ENCODE measurements around the gene SLC5A3.

Gene SLC5A3

DNA sequence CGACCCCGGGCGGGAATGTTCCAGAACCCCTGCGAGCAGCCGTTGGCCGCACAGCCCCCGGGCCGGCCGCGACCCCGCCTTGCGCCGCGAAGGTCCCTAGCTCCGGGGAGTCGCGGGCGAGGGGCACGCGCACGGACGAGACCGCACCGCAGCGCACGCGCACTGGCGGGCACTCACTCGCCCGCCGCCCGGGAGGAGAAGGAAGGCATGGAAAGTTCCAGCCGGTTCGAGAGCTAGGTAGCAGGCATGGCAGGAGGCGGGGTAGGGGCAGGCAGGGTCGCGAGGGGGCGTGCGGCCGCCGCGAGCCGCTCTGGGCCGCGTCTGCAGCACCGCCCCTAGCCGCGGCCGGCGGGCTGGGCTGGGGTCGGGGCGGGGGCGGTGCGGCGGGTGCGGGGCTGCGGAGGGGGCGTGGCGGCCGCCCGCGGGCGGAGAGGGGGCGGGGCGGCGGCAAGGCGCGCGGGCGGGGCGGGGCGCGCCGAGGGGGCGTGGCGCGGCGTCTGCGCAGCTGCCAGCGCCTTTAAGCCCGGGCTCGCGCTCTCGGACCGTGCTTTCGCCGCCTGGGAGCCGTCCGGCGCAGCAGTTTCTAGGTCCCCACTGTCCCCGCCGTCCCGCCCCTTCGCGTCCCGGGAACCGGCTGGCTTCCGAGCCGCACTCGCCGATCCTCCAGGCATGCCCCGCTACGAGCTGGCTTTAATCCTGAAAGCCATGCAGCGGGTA, at the start of gene SLC5A3, which contains the start of gene MRPS6:
TSS of gene SLC5A3 (plus strand) at position 547 of the 717 bp plus-strand sequence. CDS start 21,621 bp downstream, outside the sequence.
TSS of gene MRPS6 (plus strand) at position 547 of the 717 bp plus-strand sequence. CDS start at position 670, 123 bp downstream.
- Histone ChIP-seq H2AFZ (ENCODE audit: low read depth, low read length) (no peak within 1 kb of the TSS), H3K27me3 (ENCODE audit: insufficient read depth, low read length) (no peaks in the 10 kb centered on the region), H3K4me1 (ENCODE audit: insufficient read depth, low read length) (peaks cover 16% of the 10 kb centered on the region), H3K4me3 (ENCODE audit: low read length) (peak within 1 kb of the TSS; percentile 64), H3K36me3 (ENCODE audit: insufficient read depth, low read length) (no peaks in the 10 kb centered on the region), H3K9me3 (ENCODE audit: low read length) (no peaks in the 10 kb centered on the region)

DNA sequence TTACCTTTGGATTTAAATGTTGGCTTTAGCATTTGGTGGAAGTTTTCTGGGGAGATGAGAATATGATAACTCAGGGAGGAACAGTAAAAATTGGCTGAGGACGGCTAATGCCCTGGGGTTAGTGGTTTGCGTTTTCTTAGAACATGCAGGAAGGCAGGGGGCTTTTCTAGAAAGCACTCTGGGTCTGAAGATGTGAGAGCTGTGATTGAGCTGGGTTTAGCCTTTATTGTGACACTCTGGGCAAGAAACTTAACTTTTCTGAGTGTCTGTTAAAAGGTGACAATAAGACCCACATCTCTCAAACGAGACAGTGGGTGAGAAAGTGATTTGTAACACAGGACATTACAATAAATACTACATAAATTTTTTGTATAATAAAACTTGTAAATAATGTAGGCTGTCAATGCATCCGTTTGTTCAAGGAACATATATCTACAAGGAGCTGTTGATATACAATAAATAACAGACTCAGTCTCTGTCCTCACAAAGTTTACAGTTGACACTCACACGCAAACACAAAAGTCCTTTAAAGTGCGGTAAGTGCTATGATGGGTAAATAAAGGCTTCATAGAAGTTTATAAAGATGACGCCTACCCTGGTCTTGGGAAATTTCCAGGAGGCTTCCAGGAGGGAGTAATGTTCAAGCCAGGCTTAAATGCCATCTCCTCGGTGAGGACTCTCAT, 49.5 kb upstream of the SLC5A3 start:
- Histone ChIP-seq H3K9me3 (ENCODE audit: low read length) (peaks cover 1% of the 10 kb centered on the region), H3K4me3 (ENCODE audit: low read length) (no peak overlapping the region), H3K27me3 (ENCODE audit: insufficient read depth, low read length) (no peaks in the 10 kb centered on the region), H2AFZ (ENCODE audit: low read depth, low read length) (no peak overlapping the region), H3K36me3 (ENCODE audit: insufficient read depth, low read length) (no peaks in the 10 kb centered on the region), H3K4me1 (ENCODE audit: insufficient read depth, low read length) (peaks cover 13% of the 10 kb centered on the region)

DNA sequence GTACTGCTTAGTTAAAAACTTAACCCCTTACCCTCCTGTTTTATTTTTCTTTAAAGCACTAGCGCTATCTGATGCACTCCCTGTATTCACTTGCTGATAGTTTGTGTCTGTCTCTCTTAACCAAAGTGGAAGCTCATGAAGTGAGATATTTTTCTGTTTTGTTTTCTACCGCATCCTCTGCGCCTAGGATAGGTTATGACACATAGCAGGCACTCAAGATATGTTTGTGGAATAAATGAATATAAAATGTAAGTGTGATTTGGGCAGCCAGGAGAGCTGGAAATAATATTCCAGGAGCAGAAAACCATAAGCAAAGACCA, 49.0 kb upstream of the SLC5A3 start:
- no peaks in the 10 kb centered on the region for H3K36me3 ChIP-seq (ENCODE audit: insufficient read depth, low read length)
- H3K4me3 ChIP-seq (ENCODE audit: low read length) = no peak overlapping the region
- no peaks in the 10 kb centered on the region for H3K27me3 ChIP-seq (ENCODE audit: insufficient read depth, low read length)
- peaks cover 1% of the 10 kb centered on the region for H3K9me3 ChIP-seq (ENCODE audit: low read length)
- no peak overlapping the region for H2AFZ ChIP-seq (ENCODE audit: low read depth, low read length)
- H3K4me1 ChIP-seq (ENCODE audit: insufficient read depth, low read length) = peaks cover 13% of the 10 kb centered on the region

DNA sequence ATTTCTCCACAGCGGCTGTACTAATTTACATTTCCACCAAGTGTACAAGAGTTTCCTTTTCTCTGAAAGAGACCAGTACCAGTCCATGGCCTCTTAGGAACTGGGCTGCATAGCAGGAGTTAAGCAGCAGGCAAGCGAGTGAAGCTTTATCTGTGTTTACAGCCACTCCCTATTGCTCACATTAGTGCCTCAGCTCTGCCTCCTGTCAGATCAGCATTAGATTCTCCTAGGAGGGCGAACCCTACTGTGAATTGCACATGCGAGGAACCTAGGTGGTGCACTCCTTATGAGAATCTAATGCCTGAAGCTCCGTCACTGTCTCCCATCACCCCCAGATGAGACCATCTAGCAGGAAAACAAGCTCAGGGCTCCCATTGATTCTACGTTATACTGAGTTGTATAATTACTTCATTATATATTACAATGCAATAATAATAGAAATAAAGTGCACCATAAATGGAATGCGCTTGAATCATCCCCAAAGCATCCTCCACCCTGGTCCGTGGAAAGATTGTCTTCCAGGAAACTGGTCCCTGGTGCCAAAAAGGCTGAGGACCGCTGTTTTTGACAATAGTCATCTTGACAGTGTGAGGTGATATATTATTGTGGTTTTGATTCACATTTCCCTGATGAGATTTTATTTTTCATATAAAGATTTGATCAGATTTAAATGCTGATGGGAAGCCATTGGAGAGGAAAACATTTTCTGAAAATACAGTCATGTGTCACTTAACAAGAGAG, 45.5 kb upstream of the SLC5A3 start:
- no peak overlapping the region for H3K4me3 ChIP-seq (ENCODE audit: low read length)
- H3K27me3 ChIP-seq (ENCODE audit: insufficient read depth, low read length) = no peaks in the 10 kb centered on the region
- H3K9me3 ChIP-seq (ENCODE audit: low read length) = no peaks in the 10 kb centered on the region
- peaks cover 6% of the 10 kb centered on the region for H3K4me1 ChIP-seq (ENCODE audit: insufficient read depth, low read length)
- H2AFZ ChIP-seq (ENCODE audit: low read depth, low read length) = no peak overlapping the region
- H3K36me3 ChIP-seq (ENCODE audit: insufficient read depth, low read length) = no peaks in the 10 kb centered on the region

DNA sequence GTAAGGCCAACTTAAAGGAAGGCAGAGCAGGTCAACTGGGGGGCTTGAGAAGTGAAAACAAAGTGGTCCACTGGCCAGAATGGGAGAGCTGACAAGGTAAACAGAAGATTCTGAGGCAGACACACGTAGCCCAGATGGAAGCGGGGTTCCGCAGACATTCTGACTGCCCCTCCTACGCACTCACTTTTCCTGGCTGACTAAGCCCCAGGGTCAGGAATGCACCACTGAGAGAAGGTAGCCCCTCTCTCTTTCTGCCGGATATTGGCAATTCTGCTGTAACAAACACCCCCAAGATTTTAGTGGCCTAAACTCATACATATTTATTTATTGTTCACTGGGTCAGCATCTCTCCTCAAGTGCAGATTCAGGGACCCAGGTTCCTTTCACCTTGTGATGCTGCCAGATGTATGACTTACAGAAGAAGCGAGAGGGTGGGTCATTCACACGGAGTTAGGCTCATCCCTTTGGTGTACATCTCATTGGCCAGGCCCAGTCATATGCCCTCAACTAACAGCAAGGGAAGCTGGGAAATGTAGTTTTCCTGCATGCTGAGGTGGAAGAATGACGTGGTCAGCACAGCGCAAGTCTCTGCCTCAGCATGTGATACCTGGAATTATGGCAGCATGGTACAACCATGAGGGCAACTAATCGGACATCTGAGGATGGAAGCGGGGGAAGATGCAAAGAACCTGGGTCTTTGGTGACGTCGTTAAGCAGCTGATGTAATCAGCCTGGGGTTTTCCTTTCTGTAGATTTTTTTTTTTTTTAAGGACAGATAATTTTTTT, 43.4 kb upstream of the SLC5A3 start:
- no peak overlapping the region for H2AFZ ChIP-seq (ENCODE audit: low read depth, low read length)
- no peaks in the 10 kb centered on the region for H3K36me3 ChIP-seq (ENCODE audit: insufficient read depth, low read length)
- H3K9me3 ChIP-seq (ENCODE audit: low read length) = no peaks in the 10 kb centered on the region
- no peaks in the 10 kb centered on the region for H3K27me3 ChIP-seq (ENCODE audit: insufficient read depth, low read length)
- H3K4me1 ChIP-seq (ENCODE audit: insufficient read depth, low read length) = no peaks in the 10 kb centered on the region
- no peak overlapping the region for H3K4me3 ChIP-seq (ENCODE audit: low read length)

DNA sequence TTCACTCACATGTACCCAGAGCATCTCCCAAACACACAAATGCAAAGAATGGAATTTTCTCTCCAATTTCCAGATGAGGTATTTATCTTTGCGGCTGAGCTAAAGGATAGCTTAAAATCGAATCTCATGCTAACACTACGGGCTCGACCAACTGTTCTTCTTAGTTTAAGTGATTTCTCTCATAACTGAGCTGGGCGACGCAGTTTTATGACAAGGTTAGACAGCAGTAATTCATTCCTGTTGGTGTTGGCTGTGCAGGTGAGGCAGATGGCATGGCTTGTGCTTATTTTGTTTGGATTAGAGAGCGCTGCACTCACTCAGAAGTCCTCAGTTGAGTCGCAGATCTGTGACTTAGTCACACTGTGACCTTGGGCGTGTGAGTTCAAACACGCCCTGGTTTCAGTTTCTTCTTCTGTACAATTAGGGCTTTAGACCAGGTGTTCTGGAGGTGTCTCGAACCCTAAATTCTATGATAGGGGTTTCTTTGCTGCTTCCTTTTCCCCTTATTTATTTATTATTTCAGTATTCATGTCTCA, 41.5 kb upstream of the SLC5A3 start:
- H3K9me3 ChIP-seq (ENCODE audit: low read length) = no peaks in the 10 kb centered on the region
- H3K27me3 ChIP-seq (ENCODE audit: insufficient read depth, low read length) = no peaks in the 10 kb centered on the region
- no peak overlapping the region for H2AFZ ChIP-seq (ENCODE audit: low read depth, low read length)
- H3K36me3 ChIP-seq (ENCODE audit: insufficient read depth, low read length) = no peaks in the 10 kb centered on the region
- H3K4me3 ChIP-seq (ENCODE audit: low read length) = no peak overlapping the region
- no peaks in the 10 kb centered on the region for H3K4me1 ChIP-seq (ENCODE audit: insufficient read depth, low read length)

DNA sequence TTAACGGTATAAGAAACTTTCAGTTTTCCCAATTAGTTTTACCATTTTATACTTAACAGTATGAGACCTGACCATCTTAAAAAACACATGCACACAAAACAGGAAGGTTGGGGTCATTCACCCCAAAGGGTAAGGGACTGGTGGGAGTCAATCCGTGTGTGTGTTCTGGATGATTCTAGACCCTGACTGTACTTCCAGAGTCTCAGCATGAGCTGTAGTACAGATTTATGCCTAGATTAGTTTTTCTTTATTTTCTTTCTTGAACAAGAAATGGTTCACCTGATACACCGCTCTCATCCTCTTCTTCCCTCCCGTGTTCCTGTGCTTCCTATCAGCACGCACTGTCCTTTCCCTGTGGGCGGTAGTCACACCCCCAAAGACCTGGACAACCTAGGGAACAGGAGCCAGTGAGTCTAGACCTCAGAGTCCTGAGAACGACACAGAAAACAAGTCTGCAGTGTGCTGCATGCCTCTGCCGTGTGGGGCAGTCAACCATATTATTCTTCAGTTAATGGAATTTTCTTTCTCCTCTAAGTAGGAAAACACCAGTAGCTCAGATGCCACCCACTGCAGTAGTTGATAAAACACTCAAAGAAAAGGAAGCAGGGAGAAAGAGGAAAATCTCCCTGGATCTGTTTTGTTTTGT, 38.9 kb upstream of the SLC5A3 start:
- Histone ChIP-seq H3K27me3 (ENCODE audit: insufficient read depth, low read length) (no peaks in the 10 kb centered on the region), H3K4me1 (ENCODE audit: insufficient read depth, low read length) (no peaks in the 10 kb centered on the region), H3K9me3 (ENCODE audit: low read length) (no peaks in the 10 kb centered on the region), H3K4me3 (ENCODE audit: low read length) (no peak overlapping the region), H3K36me3 (ENCODE audit: insufficient read depth, low read length) (no peaks in the 10 kb centered on the region), H2AFZ (ENCODE audit: low read depth, low read length) (no peak overlapping the region)

DNA sequence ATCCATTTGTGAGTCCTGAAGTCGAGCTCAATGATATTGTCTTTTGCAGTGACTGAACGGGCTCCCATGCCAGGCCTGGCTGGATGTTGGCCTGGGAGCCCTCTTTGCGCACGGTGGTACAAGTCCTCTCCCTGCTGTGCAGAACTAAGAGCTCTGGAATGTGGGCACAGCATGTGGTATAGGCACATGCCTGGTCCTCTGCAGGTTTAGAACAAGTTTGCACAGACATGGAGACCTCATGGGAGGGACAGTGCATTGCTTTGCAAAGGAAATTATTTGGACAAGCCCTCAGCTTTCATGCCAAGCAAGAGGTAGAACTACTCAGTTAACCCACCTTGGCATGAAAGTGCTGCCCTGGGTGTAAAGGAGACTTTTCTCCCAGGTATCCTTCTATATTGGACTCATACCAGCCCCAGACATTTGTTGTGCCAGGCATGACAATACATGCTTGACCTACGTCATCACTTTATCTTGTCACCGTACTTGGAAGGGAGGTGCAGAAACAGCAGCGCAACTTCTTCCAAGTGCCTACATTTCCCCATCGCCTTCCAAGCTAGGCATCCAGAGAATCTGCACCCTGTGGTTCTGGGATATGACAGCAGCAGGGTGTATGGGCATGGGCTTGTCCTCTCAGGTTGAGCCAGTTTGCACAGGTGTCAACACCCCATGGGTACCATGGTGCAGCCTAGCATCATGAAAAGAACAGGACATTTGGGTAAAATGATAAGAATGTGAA, 37.6 kb upstream of the SLC5A3 start:
- no peaks in the 10 kb centered on the region for H3K9me3 ChIP-seq (ENCODE audit: low read length)
- H3K4me1 ChIP-seq (ENCODE audit: insufficient read depth, low read length) = no peaks in the 10 kb centered on the region
- H3K27me3 ChIP-seq (ENCODE audit: insufficient read depth, low read length) = no peaks in the 10 kb centered on the region
- no peak overlapping the region for H2AFZ ChIP-seq (ENCODE audit: low read depth, low read length)
- H3K36me3 ChIP-seq (ENCODE audit: insufficient read depth, low read length) = no peaks in the 10 kb centered on the region
- no peak overlapping the region for H3K4me3 ChIP-seq (ENCODE audit: low read length)

DNA sequence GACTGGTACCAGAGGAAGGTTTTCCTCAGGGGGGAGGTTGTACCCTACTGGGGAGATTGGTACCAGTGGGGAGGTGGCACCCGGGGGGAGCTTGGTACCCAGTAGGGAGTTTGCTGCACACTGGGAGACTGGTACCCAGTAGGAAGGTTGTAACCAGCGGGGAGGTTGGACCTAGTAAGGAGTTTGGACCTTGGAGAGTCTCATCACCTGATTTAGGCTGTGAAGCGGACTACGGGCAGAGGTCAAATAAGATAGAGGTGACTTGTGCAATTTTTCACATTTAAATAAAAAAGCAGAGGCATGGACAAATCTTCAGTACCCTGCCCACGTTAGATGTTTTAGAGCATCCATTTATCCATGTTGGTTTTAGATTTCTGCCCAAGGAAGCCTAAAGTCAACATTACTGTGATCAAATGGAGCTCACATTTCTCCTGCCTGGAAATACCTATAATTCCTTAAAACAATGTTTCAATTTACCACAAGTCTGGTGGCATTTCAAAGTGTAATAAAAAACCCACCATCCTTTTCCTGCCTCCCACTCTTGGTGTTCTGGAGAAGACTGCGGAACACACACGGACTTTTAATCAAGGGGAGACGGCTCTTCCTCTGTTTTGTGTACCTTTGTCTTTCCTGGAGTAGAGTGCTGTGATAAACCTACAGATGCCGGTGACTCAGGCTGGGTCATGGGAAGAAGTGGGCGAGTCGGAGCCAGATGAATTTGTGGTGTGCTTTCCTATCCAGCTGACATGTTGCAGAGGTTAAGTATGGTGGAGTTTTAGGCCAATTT, 36.2 kb upstream of the SLC5A3 start:
- Histone ChIP-seq H2AFZ (ENCODE audit: low read depth, low read length) (no peak overlapping the region), H3K27me3 (ENCODE audit: insufficient read depth, low read length) (no peaks in the 10 kb centered on the region), H3K4me1 (ENCODE audit: insufficient read depth, low read length) (no peaks in the 10 kb centered on the region), H3K36me3 (ENCODE audit: insufficient read depth, low read length) (no peaks in the 10 kb centered on the region), H3K4me3 (ENCODE audit: low read length) (no peak overlapping the region), H3K9me3 (ENCODE audit: low read length) (no peaks in the 10 kb centered on the region)

DNA sequence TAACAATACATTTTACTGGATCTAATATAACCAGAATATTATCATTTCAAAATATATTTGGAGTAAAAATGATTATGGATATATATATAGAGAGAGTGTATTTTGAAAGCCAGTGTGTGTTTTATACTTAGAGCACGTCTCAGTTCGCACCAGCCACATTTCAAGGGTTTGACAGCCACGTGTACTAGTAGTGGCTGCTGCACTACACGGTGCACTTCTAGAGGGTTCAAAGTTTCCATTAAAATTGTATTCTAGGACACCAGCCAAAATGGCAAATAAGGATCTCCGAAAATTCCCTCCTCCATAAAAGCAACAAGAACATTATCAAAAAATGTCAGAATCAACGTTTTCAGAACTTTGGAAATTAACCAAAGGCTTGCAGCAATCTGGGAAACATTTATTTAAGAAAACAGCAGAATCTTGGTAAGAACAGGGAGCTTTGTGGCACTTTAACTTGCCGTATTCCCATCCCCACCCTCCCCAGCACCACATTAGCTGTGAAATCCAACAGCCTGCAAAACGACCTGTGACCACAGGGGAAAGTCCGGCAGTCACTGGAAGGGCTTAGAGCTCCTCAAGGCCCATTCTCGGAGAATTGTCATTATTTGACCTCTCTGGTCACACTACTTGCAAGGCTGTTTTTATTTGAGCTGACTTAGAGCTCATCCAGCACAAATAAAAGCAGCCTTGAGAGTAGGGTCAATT, 33.5 kb upstream of the SLC5A3 start:
- Histone ChIP-seq H3K36me3 (ENCODE audit: insufficient read depth, low read length) (no peaks in the 10 kb centered on the region), H3K4me1 (ENCODE audit: insufficient read depth, low read length) (no peaks in the 10 kb centered on the region), H3K4me3 (ENCODE audit: low read length) (no peak overlapping the region), H3K9me3 (ENCODE audit: low read length) (no peaks in the 10 kb centered on the region), H3K27me3 (ENCODE audit: insufficient read depth, low read length) (no peaks in the 10 kb centered on the region), H2AFZ (ENCODE audit: low read depth, low read length) (no peak overlapping the region)

DNA sequence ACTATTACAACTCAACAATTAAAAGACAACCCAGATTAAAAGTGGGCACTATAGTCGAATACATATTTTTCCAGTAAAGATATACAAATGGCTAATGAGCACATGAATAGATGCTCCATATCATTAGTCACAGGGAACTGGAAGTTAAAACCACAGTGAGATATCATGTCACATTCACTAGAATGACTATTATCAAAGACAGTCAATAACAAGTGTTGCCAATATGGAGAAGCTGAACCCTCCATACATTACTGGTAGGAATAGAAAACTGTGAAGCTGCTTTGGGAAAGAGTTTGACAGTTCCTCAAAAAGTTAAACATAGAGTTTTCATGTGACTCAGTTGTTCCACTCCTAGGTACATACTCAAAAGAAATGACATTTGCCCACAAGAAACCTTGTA, 30.6 kb upstream of the SLC5A3 start:
- H3K9me3 ChIP-seq (ENCODE audit: low read length) = no peaks in the 10 kb centered on the region
- no peak overlapping the region for H3K4me3 ChIP-seq (ENCODE audit: low read length)
- no peaks in the 10 kb centered on the region for H3K27me3 ChIP-seq (ENCODE audit: insufficient read depth, low read length)
- H2AFZ ChIP-seq (ENCODE audit: low read depth, low read length) = no peak overlapping the region
- no peaks in the 10 kb centered on the region for H3K36me3 ChIP-seq (ENCODE audit: insufficient read depth, low read length)
- no peaks in the 10 kb centered on the region for H3K4me1 ChIP-seq (ENCODE audit: insufficient read depth, low read length)
